Ascending aorta (tissue), 2 donors: ENCODE data around the gene VAV1. TPM values are rescaled to one million over a fixed set of nuclear protein-coding genes. Genes with fewer than 3 reads are reported as not detected.
"Not testable (repeated sequence)": the region's sequence is repeated elsewhere in the genome, so short reads cannot be mapped to it uniquely, and the experiment has no call there.

Experiments used
- DNase-seq, 2 donors: peaks; one replicate each; pipeline ENCODE4 v3.0.0-alpha.2; 2019; ENCODE audit warnings: low spot score in 2 of 2
- H3K27ac ChIP-seq, 2 donors: fragments of 200-600 bp; sonication (generic); one replicate each; pipeline ENCODE4 v1.5.1; 2016 to 2017; ENCODE audit warnings: mild to moderate bottlenecking in 1 of 2
- H3K27me3 ChIP-seq: fragments of 200-600 bp; sonication (generic); one replicate; pipeline ENCODE4 v1.5.1; 2017
- H3K36me3 ChIP-seq, 2 donors: fragments of 200-600 bp; sonication (generic); one replicate each; pipeline ENCODE4 v1.5.1; 2016
- H3K4me1 ChIP-seq, 2 donors: fragments of 200-600 bp; sonication (generic); one replicate each; pipeline ENCODE4 v1.5.1; 2016 to 2017; ENCODE audit warnings: mild to moderate bottlenecking in 1 of 2
- H3K4me3 ChIP-seq, 2 donors: fragments of 200-600 bp; sonication (generic); one replicate each; pipeline ENCODE4 v1.5.1; 2016 to 2017; ENCODE audit warnings: mild to moderate bottlenecking in 1 of 2
- H3K9me3 ChIP-seq, 2 donors: fragments of 200-600 bp; sonication (generic); one replicate each; pipeline ENCODE4 v1.5.1; 2016
- CTCF ChIP-seq, 3 experiments: fragments of 200-600 bp in 2 of 3; fragments of 450-650 bp in 1 of 3; sonication (generic) in 2 of 3; IDR thresholded peaks; one replicate each; pipeline ENCODE4 v1.5.1; 2016 to 2019; ENCODE audit warnings: antibody characterized with exemption in 3 of 3, mild to moderate bottlenecking in 1 of 3, moderate library complexity in 1 of 3
- intact Hi-C: fragments of 100-400 bp; cut with DNase I; formaldehyde crosslinking; loops from one replicate; pipeline ENCODE4 v1.15.1; 2023
- total RNA-seq: library from RNA; depleted of rRNA; stranded (reverse); fragments of >200 nt; gene quantifications from one replicate; pipeline ENCODE4 v1.1.0, GENCODE V29; 2016

Gene VAV1
- total RNA-seq, 1 donor from 2014 or later, result 4.4 TPM

- intact Hi-C loops, result loop anchor here (5.0 kb wide), 1 partner anchor 107 kb away; no protein-coding TSS in a partner anchor
- no peak overlapping the region for H3K27ac ChIP-seq
- H3K36me3 ChIP-seq, result peaks cover 25% of the 10 kb centered on the region in 2 donors
- DNase-seq, result no peak
- peaks cover 0 to 8% of the 10 kb centered on the region in 2 donors for H3K4me1 ChIP-seq
- no peaks in the 10 kb centered on the region for H3K27me3 ChIP-seq
- no peaks in the 10 kb centered on the region for H3K9me3 ChIP-seq
- H3K4me3 ChIP-seq, result no peak overlapping the region
- TF ChIP-seq CTCF (IDR thresholded peaks at IDR 0.05), result no peak
Measured at GRCh38 chr19:6754653-6755463, 17.6 kb upstream of the VAV1 start.

GRCh38 chr19:6760606-6761005, 11.9 kb upstream of the VAV1 start:
- intact Hi-C loops, result no loop called here
- TF ChIP-seq CTCF (IDR thresholded peaks at IDR 0.05), result no peak
- H3K36me3 ChIP-seq, result no peaks in the 10 kb centered on the region

GRCh38 chr19:6761053-6761676, 11.3 kb upstream of the VAV1 start:
- intact Hi-C loops, result no loop called here
- Histone ChIP-seq H3K27ac (no peak overlapping the region), H3K4me1 (no peaks in the 10 kb centered on the region), H3K4me3 (no peak overlapping the region), H3K27me3 (no peaks in the 10 kb centered on the region), H3K9me3 (no peaks in the 10 kb centered on the region), H3K36me3 (no peaks in the 10 kb centered on the region)
- no peak for DNase-seq
- TF ChIP-seq CTCF (IDR thresholded peaks at IDR 0.05), result no peak

More at GRCh38 chr19:6760606-6761005, 11.9 kb upstream of the VAV1 start:
- no peaks in the 10 kb centered on the region for H3K27me3 ChIP-seq
- DNase-seq, result no peak
- H3K4me1 ChIP-seq, result no peaks in the 10 kb centered on the region
- no peaks in the 10 kb centered on the region for H3K9me3 ChIP-seq
- no peak overlapping the region for H3K27ac ChIP-seq
- H3K4me3 ChIP-seq, result no peak overlapping the region

- H3K4me3 ChIP-seq, H3K36me3 ChIP-seq, intact Hi-C loops, H3K27ac ChIP-seq, DNase-seq, H3K27me3 ChIP-seq, H3K9me3 ChIP-seq, H3K4me1 ChIP-seq: not testable (repeated sequence)
Measured at GRCh38 chr19:6762253-6762797, 10.2 kb upstream of the VAV1 start.

GRCh38 chr19:6765738-6766356, 6.7 kb upstream of the VAV1 start:
- no peak overlapping the region for H3K27ac ChIP-seq
- no peak for DNase-seq
- TF ChIP-seq CTCF (IDR thresholded peaks at IDR 0.05), result no peak
- no peaks in the 10 kb centered on the region for H3K36me3 ChIP-seq
- intact Hi-C loops, result no loop called here
- peaks cover 0 to 5% of the 10 kb centered on the region in 2 donors for H3K4me1 ChIP-seq
- H3K9me3 ChIP-seq, result no peaks in the 10 kb centered on the region
- no peak overlapping the region for H3K4me3 ChIP-seq
- no peaks in the 10 kb centered on the region for H3K27me3 ChIP-seq
